Nephron (organoid): ENCODE measurements around the gene MYB.

ENCODE experiments used
- H3K27ac Mint-ChIP-seq, 3 experiments: 2 replicates each; pipeline ENCODE4 v1.8.0; 2020; ENCODE audit warnings: mixed read lengths in 3 of 3, mild to moderate bottlenecking in 2 of 3, moderate library complexity in 1 of 3
- H3K27me3 Mint-ChIP-seq: 2 replicates; pipeline ENCODE4 v1.8.0; 2021; ENCODE audit warnings: low read depth, mild to moderate bottlenecking, moderate library complexity, mixed read lengths
- H3K36me3 Mint-ChIP-seq: 2 replicates; pipeline ENCODE4 v1.8.0; 2020; ENCODE audit warnings: low read depth, mixed read lengths
- H3K4me1 Mint-ChIP-seq: 2 replicates; pipeline ENCODE4 v1.8.0; 2020; ENCODE audit warnings: mixed read lengths
- H3K4me3 Mint-ChIP-seq, 3 experiments: 2 replicates each; pipeline ENCODE4 v1.8.0; 2020; ENCODE audit warnings: mild to moderate bottlenecking in 3 of 3, mixed read lengths in 3 of 3, moderate library complexity in 2 of 3
- H3K9me3 Mint-ChIP-seq: 2 replicates; pipeline ENCODE4 v1.8.0; 2020; ENCODE audit warnings: mixed read lengths
- TF ChIP-seq, protein P1 (sequence below), 3 experiments: fragments of 200-600 bp; sonication (generic); IDR thresholded peaks; one replicate each; pipeline ENCODE4 v1.5.0; 2021; ENCODE audit warnings: antibody characterized with exemption in 3 of 3; ENCODE audit not compliant: unreplicated experiment in 3 of 3

MYB gene

GRCh38 chr6:135188718-135189117 is 7.6 kb downstream of the MYB start:
- TF ChIP-seq, protein P1, sequence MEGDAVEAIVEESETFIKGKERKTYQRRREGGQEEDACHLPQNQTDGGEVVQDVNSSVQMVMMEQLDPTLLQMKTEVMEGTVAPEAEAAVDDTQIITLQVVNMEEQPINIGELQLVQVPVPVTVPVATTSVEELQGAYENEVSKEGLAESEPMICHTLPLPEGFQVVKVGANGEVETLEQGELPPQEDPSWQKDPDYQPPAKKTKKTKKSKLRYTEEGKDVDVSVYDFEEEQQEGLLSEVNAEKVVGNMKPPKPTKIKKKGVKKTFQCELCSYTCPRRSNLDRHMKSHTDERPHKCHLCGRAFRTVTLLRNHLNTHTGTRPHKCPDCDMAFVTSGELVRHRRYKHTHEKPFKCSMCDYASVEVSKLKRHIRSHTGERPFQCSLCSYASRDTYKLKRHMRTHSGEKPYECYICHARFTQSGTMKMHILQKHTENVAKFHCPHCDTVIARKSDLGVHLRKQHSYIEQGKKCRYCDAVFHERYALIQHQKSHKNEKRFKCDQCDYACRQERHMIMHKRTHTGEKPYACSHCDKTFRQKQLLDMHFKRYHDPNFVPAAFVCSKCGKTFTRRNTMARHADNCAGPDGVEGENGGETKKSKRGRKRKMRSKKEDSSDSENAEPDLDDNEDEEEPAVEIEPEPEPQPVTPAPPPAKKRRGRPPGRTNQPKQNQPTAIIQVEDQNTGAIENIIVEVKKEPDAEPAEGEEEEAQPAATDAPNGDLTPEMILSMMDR (IDR thresholded peaks at IDR 0.05; ENCODE audit: unreplicated experiment in 3 of 3), result no peak
- Mint-ChIP-seq H3K9me3 (no peaks in the 10 kb centered on the region), H3K36me3 (peaks cover 10% of the 10 kb centered on the region), H3K27ac (no peak overlapping the region), H3K4me3 (no peak overlapping the region), H3K27me3 (peaks cover 25% of the 10 kb centered on the region), H3K4me1 (peaks cover 3% of the 10 kb centered on the region)

GRCh38 chr6:135189344-135189743 is 8.2 kb downstream of the MYB start:
- Mint-ChIP-seq H3K9me3 (no peaks in the 10 kb centered on the region), H3K27ac (no peak overlapping the region), H3K4me1 (no peaks in the 10 kb centered on the region)

GRCh38 chr6:135191508-135192255 is 10.6 kb downstream of the MYB start:
- peaks cover 6% of the 10 kb centered on the region for H3K36me3 Mint-ChIP-seq
- TF ChIP-seq, protein P1 (IDR thresholded peaks at IDR 0.05; ENCODE audit: unreplicated experiment in 3 of 3), result no peak
- H3K27me3 Mint-ChIP-seq, result no peaks in the 10 kb centered on the region
- no peak overlapping the region for H3K27ac Mint-ChIP-seq
- no peaks in the 10 kb centered on the region for H3K4me1 Mint-ChIP-seq
- H3K4me3 Mint-ChIP-seq, result no peak overlapping the region
- H3K9me3 Mint-ChIP-seq, result no peaks in the 10 kb centered on the region

More at GRCh38 chr6:135189344-135189743, 8.2 kb downstream of the MYB start:
- Mint-ChIP-seq H3K4me3 (no peak overlapping the region), H3K27me3 (peaks cover 18% of the 10 kb centered on the region), H3K36me3 (peaks cover 10% of the 10 kb centered on the region)
- TF ChIP-seq, protein P1 (IDR thresholded peaks at IDR 0.05; ENCODE audit: unreplicated experiment in 3 of 3), result no peak

GRCh38 chr6:135192256-135193174 is 11.4 kb downstream of the MYB start:
- TF ChIP-seq, protein P1 (IDR thresholded peaks at IDR 0.05; ENCODE audit: unreplicated experiment in 3 of 3), result no peak
- Mint-ChIP-seq H3K4me3 (no peak overlapping the region), H3K9me3 (no peaks in the 10 kb centered on the region), H3K27me3 (no peaks in the 10 kb centered on the region), H3K36me3 (peaks cover 10% of the 10 kb centered on the region), H3K4me1 (no peaks in the 10 kb centered on the region), H3K27ac (no peak overlapping the region)

- no peaks in the 10 kb centered on the region for H3K27me3 Mint-ChIP-seq
- peaks cover 10% of the 10 kb centered on the region for H3K36me3 Mint-ChIP-seq
- no peaks in the 10 kb centered on the region for H3K4me1 Mint-ChIP-seq
- no peak overlapping the region for H3K27ac Mint-ChIP-seq
- no peak overlapping the region for H3K4me3 Mint-ChIP-seq
- TF ChIP-seq, protein P1 (IDR thresholded peaks at IDR 0.05; ENCODE audit: unreplicated experiment in 3 of 3), result no peak
- no peaks in the 10 kb centered on the region for H3K9me3 Mint-ChIP-seq
Observed at GRCh38 chr6:135193221-135193620, 12.1 kb downstream of the MYB start.
